Breast epithelium (tissue), 3 donors: ENCODE data around the gene FOCAD.
"Not testable (repeated sequence)": the region's sequence is repeated elsewhere in the genome, so short reads cannot be mapped to it uniquely, and the experiment has no call there.

Experiments
- CTCF ChIP-seq, 3 donors: fragments of 450-650 bp; IDR thresholded peaks; one replicate each; pipeline ENCODE4 v1.5.1; 2016 to 2017; ENCODE audit warnings: antibody characterized with exemption in 3 of 3, mild to moderate bottlenecking in 3 of 3, moderate library complexity in 3 of 3
- POLR2A ChIP-seq: fragments of 450-650 bp; IDR thresholded peaks from one replicate; pipeline ENCODE4 v1.6.1; 2016; ENCODE audit warnings: antibody characterized with exemption, mild to moderate bottlenecking, moderate library complexity
- POLR2AphosphoS5 ChIP-seq, 3 donors: sonication (generic); formaldehyde crosslinking; IDR thresholded peaks; one replicate each; pipeline ENCODE4 v1.6.1; 2017; ENCODE audit warnings: antibody characterized with exemption in 3 of 3

- TF ChIP-seq CTCF (IDR thresholded peaks at IDR 0.05); POLR2AphosphoS5 (IDR thresholded peaks at IDR 0.05); POLR2A: not testable (repeated sequence)
Measured at GRCh38 chr9:20973246-20973947, 289.3 kb downstream of the FOCAD start.
